HG02970 (cell line): ENCODE results near the gene SACM1L.

Source experiments
- ATAC-seq: cut with Tn5 transposase; IDR thresholded peaks from one replicate; pipeline ENCODE4 v1.9.1; 2021; ENCODE audit warnings: mild to moderate bottlenecking, moderate library complexity, moderate number of reproducible peaks; ENCODE audit not compliant: unreplicated experiment, low FRiP score

Gene SACM1L

GRCh38 chr3:45688882-45689786 lies at the start of gene SACM1L:
Gene SACM1L, plus strand, starts transcription at chr3:45689396. Its CDS starts 70 bp downstream, at chr3:45689466.
- ATAC-seq: peak; percentile 92

- ATAC-seq: no peak
Measured at GRCh38 chr3:45640091-45640507, 49.1 kb upstream of the SACM1L start.

- no peak for ATAC-seq
Measured at GRCh38 chr3:45640724-45641361, 48.4 kb upstream of the SACM1L start.

- no peak for ATAC-seq
Measured at GRCh38 chr3:45641756-45642155, 47.4 kb upstream of the SACM1L start.

- ATAC-seq: no peak
Measured at GRCh38 chr3:45642731-45643152, 46.5 kb upstream of the SACM1L start.

GRCh38 chr3:45644063-45644790 lies 45.0 kb upstream of the SACM1L start:
- no peak for ATAC-seq

GRCh38 chr3:45644791-45645201 lies 44.4 kb upstream of the SACM1L start:
- no peak for ATAC-seq

- ATAC-seq: no peak
Measured at GRCh38 chr3:45646051-45646585, 43.1 kb upstream of the SACM1L start.

- ATAC-seq: no peak
Measured at GRCh38 chr3:45647148-45647619, 42.0 kb upstream of the SACM1L start.

- no peak for ATAC-seq
Measured at GRCh38 chr3:45653205-45653604, 36.0 kb upstream of the SACM1L start.

- ATAC-seq: no peak
Measured at GRCh38 chr3:45654397-45654944, 34.7 kb upstream of the SACM1L start.

- no peak for ATAC-seq
Measured at GRCh38 chr3:45655906-45656305, 33.3 kb upstream of the SACM1L start.

GRCh38 chr3:45656575-45657363 lies 32.4 kb upstream of the SACM1L start:
- ATAC-seq: peak; percentile 61

- no peak for ATAC-seq
Measured at GRCh38 chr3:45657853-45658252, 31.3 kb upstream of the SACM1L start.

- ATAC-seq: no peak
Measured at GRCh38 chr3:45659661-45660566, 29.3 kb upstream of the SACM1L start.

GRCh38 chr3:45660567-45660901 lies 28.7 kb upstream of the SACM1L start:
- no peak for ATAC-seq

GRCh38 chr3:45664578-45664977 lies 24.6 kb upstream of the SACM1L start:
- peak; percentile 51 for ATAC-seq

GRCh38 chr3:45665101-45665572 lies 24.1 kb upstream of the SACM1L start:
- no peak for ATAC-seq
